Measurements from ENCODE around the gene NDUFV3. TPM values are rescaled to one million over a fixed set of nuclear protein-coding genes. Genes with fewer than 3 reads are reported as not detected.
A peak's percentile ranks its signal among the peaks of the same experiment; 100 is the strongest.

The NDUFV3 gene
- total and polyA plus RNA-seq, 3 experiments from 2014 or later: 20.3 to 36.8 (median 36.6) TPM

GRCh38 chr21:42854246-42855010 is 38.7 kb upstream of the NDUFV3 start:
- Mint-ChIP-seq H3K27ac (no peak overlapping the region), H3K4me3 (no peak overlapping the region), H3K4me1 (peaks cover 0 to 5% (median 0%) of the 10 kb centered on the region in 3 donors), H3K36me3 (peaks cover 6 to 93% (median 19%) of the 10 kb centered on the region in 3 donors), H3K27me3 (no peaks in the 10 kb centered on the region), H3K9me3 (no peaks in the 10 kb centered on the region)
- no peak overlapping the region for H3K27ac ChIP-seq (ENCODE audit: low read depth, low read length)
- DNase-seq: no peak
- H3K4me3 ChIP-seq (ENCODE audit: low read length): no peak overlapping the region
- H3K4me1 ChIP-seq (ENCODE audit: insufficient read depth, low read length): no peaks in the 10 kb centered on the region
- H3K27me3 ChIP-seq (ENCODE audit: insufficient read depth, low read length, poor library complexity, severe bottlenecking): no peaks in the 10 kb centered on the region
- CTCF ChIA-PET: no interaction called here
- POLR2A ChIA-PET: no interaction called here
- H3K36me3 ChIP-seq (ENCODE audit: insufficient read depth, low read length): peaks cover 47% of the 10 kb centered on the region
- no peaks in the 10 kb centered on the region for H3K9me3 ChIP-seq (ENCODE audit: low read length)

DNA sequence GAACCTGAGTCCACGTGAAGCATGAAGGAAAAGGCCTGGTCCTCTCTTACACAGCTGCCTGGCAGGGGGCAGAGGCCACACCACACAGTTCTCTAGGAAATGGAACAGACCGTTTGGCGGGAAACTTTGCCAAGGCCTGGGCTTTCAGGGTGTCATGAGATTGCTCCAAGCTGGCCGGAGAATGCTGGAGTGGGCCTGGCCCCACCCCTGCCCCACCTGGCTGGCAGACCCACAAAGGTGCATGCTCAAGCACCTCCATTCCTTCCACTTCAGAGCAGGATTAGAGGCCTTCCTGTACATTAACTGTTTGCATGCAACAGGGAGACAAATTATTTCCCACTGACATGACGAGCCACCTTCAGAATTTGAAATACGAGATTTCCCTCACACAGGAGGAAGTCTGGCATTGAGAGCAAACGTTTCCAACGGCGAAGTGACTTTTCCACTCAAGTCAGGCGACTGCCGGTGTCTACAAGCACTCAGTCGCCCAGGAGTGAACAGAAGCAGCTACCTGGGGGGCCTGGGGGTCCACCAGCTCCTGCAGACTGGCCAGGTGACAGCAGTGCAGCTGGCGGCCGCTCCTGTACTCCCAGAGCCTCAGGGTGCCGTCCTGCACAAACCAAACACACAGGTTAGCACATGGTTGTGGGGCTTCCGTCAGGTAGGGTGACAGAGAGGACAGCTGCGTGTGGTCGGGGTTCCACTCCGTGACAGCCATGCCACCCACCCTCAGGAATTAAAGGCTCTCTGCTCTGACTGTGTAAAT is 37.8 kb upstream of the NDUFV3 start:
- Histone ChIP-seq H3K27ac (ENCODE audit: low read depth, low read length) (no peak overlapping the region), H3K4me3 (ENCODE audit: low read length) (no peak overlapping the region), H3K36me3 (ENCODE audit: insufficient read depth, low read length) (peaks cover 45% of the 10 kb centered on the region), H3K9me3 (ENCODE audit: low read length) (no peaks in the 10 kb centered on the region), H3K4me1 (ENCODE audit: insufficient read depth, low read length) (no peaks in the 10 kb centered on the region), H3K27me3 (ENCODE audit: insufficient read depth, low read length, poor library complexity, severe bottlenecking) (no peaks in the 10 kb centered on the region)
- CTCF ChIA-PET: no interaction called here
- H3K4me1 Mint-ChIP-seq: peaks cover 0 to 5% (median 0%) of the 10 kb centered on the region in 3 donors
- POLR2A ChIA-PET: no interaction called here
- H3K27me3 Mint-ChIP-seq: no peaks in the 10 kb centered on the region
- DNase-seq: no peak
- H3K9me3 Mint-ChIP-seq: no peaks in the 10 kb centered on the region
- no peak overlapping the region for H3K4me3 Mint-ChIP-seq
- H3K36me3 Mint-ChIP-seq: peaks cover 5 to 90% (median 19%) of the 10 kb centered on the region in 3 donors
- H3K27ac Mint-ChIP-seq: no peak overlapping the region

GRCh38 chr21:42855937-42856335 is 37.2 kb upstream of the NDUFV3 start:
- peaks cover 5 to 89% (median 21%) of the 10 kb centered on the region in 3 donors for H3K36me3 Mint-ChIP-seq
- Histone ChIP-seq H3K4me3 (ENCODE audit: low read length) (no peak overlapping the region), H3K27ac (ENCODE audit: low read depth, low read length) (no peak overlapping the region), H3K9me3 (ENCODE audit: low read length) (no peaks in the 10 kb centered on the region), H3K4me1 (ENCODE audit: insufficient read depth, low read length) (no peaks in the 10 kb centered on the region), H3K27me3 (ENCODE audit: insufficient read depth, low read length, poor library complexity, severe bottlenecking) (no peaks in the 10 kb centered on the region), H3K36me3 (ENCODE audit: insufficient read depth, low read length) (peaks cover 45% of the 10 kb centered on the region)
- no peaks in the 10 kb centered on the region for H3K27me3 Mint-ChIP-seq
- CTCF ChIA-PET: no interaction called here
- DNase-seq: no peak
- no peak overlapping the region for H3K27ac Mint-ChIP-seq
- peaks cover 0 to 5% (median 0%) of the 10 kb centered on the region in 3 donors for H3K4me1 Mint-ChIP-seq
- H3K9me3 Mint-ChIP-seq: no peaks in the 10 kb centered on the region
- POLR2A ChIA-PET: no interaction called here
- no peak overlapping the region for H3K4me3 Mint-ChIP-seq

GRCh38 chr21:42857216-42857615 is 35.9 kb upstream of the NDUFV3 start:
- H3K4me3 Mint-ChIP-seq: no peak overlapping the region

DNA sequence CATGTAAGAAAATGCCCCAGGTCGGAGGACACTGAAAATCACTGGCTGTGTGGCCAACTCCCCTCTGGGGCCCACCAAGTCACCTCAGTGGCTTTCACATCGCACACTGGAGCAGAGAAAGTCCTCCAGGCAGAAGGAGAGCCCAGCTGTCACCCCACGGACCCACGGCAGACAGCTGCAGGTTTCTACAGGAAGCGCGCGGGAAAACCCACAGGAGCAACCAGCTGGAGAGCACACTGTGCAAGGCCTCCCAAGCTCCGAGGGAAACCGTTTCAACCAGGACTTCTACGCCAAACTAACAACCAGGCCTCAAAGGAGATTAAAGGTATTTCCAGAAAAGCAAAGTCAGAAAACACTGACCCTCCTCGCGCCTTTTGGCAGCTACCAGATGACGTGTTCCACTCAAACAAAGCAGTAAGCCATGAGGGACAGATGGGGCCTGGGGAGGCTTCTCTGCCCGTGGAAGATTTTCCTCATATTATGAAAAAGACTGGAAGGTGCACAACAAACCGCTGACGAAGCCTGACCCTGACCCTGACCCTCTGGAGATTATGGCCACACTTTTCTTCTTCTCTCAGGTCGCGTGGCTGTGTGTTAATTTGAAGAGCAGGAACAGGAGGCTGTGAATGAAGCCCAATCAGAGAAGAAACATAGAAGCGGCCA is 34.8 kb upstream of the NDUFV3 start:
- no peaks in the 10 kb centered on the region for H3K27me3 Mint-ChIP-seq
- ChIA-PET CTCF (no interaction called here), POLR2A (no interaction called here)
- no peaks in the 10 kb centered on the region for H3K9me3 Mint-ChIP-seq
- H3K27ac Mint-ChIP-seq: peak overlapping the region in 4 of 8 donors; percentile 42 to 54 (median 52)
- no peaks in the 10 kb centered on the region for H3K4me1 ChIP-seq (ENCODE audit: insufficient read depth, low read length)
- no peaks in the 10 kb centered on the region for H3K9me3 ChIP-seq (ENCODE audit: low read length)
- H3K4me1 Mint-ChIP-seq: peaks cover 0 to 7% (median 3%) of the 10 kb centered on the region in 3 donors
- H3K4me3 Mint-ChIP-seq: no peak overlapping the region
- H3K27ac ChIP-seq (ENCODE audit: low read depth, low read length): no peak overlapping the region
- peaks cover 51% of the 10 kb centered on the region for H3K36me3 ChIP-seq (ENCODE audit: insufficient read depth, low read length)
- H3K4me3 ChIP-seq (ENCODE audit: low read length): no peak overlapping the region
- no peaks in the 10 kb centered on the region for H3K27me3 ChIP-seq (ENCODE audit: insufficient read depth, low read length, poor library complexity, severe bottlenecking)
- no peak for DNase-seq
- H3K36me3 Mint-ChIP-seq: peaks cover 8 to 84% (median 24%) of the 10 kb centered on the region in 3 donors

More at GRCh38 chr21:42857216-42857615, 35.9 kb upstream of the NDUFV3 start:
- Mint-ChIP-seq H3K36me3 (peaks cover 5 to 81% (median 21%) of the 10 kb centered on the region in 3 donors), H3K27me3 (no peaks in the 10 kb centered on the region), H3K4me1 (peaks cover 0 to 5% (median 0%) of the 10 kb centered on the region in 3 donors), H3K9me3 (no peaks in the 10 kb centered on the region), H3K27ac (no peak overlapping the region)
- DNase-seq: no peak
- ChIA-PET POLR2A (no interaction called here), CTCF (no interaction called here)
- Histone ChIP-seq H3K36me3 (ENCODE audit: insufficient read depth, low read length) (peaks cover 47% of the 10 kb centered on the region), H3K4me3 (ENCODE audit: low read length) (no peak overlapping the region), H3K27ac (ENCODE audit: low read depth, low read length) (no peak overlapping the region), H3K9me3 (ENCODE audit: low read length) (no peaks in the 10 kb centered on the region), H3K27me3 (ENCODE audit: insufficient read depth, low read length, poor library complexity, severe bottlenecking) (no peaks in the 10 kb centered on the region), H3K4me1 (ENCODE audit: insufficient read depth, low read length) (no peaks in the 10 kb centered on the region)

DNA sequence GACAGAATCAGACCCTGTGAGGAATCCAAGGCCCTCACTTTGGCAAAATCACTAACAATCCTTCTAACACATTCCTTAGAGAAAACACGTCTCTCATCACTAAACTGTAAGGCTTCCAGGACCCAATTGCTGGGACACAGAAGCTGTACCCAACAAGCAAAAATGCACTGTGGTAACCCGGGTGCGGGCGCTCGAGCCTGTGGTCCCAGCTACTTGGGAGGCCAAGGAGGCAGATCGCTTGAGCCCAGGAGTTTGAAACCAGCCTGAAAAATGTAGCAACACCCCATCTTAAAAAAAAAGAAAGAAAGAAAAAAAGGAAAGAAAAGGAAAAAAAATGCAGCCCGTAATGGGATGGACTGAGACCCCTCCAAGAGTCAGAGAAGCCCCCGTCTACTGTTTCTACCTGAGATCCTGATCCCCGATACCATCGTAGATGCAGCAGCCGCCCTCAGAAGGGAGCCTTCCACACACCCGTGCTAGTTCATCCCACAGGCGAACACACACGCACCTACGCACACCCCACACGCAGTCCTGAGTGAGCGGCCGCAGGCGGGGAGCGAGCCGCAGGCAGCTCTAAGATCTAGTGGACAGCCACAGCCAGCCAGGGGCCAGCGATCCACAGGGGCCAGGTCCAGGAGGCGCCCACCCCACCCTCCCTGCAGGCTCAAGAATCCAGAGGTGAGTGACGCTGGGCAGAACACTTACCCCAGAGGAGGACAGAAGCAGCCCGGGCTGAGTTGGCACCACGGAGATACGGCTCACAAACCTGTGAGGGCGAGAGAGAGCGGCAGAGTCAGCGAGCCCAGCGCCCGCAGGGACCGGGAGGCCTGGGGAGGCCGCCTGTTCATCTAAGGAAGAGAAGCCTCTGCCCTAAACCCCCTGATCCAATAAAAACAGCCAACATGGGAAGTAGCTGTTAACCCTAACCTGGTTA is 33.9 kb upstream of the NDUFV3 start:
- H3K36me3 Mint-ChIP-seq: peaks cover 9 to 82% (median 25%) of the 10 kb centered on the region in 3 donors
- peaks cover 0 to 7% (median 3%) of the 10 kb centered on the region in 3 donors for H3K4me1 Mint-ChIP-seq
- peak overlapping the region in 1 of 8 donors; percentile 42 for H3K27ac Mint-ChIP-seq
- H3K9me3 ChIP-seq (ENCODE audit: low read length): no peaks in the 10 kb centered on the region
- H3K4me3 ChIP-seq (ENCODE audit: low read length): no peak overlapping the region
- H3K9me3 Mint-ChIP-seq: no peaks in the 10 kb centered on the region
- no peaks in the 10 kb centered on the region for H3K27me3 Mint-ChIP-seq
- ChIA-PET CTCF (no interaction called here), POLR2A (no interaction called here)
- no peaks in the 10 kb centered on the region for H3K4me1 ChIP-seq (ENCODE audit: insufficient read depth, low read length)
- no peak overlapping the region for H3K4me3 Mint-ChIP-seq
- peaks cover 49% of the 10 kb centered on the region for H3K36me3 ChIP-seq (ENCODE audit: insufficient read depth, low read length)
- H3K27me3 ChIP-seq (ENCODE audit: insufficient read depth, low read length, poor library complexity, severe bottlenecking): no peaks in the 10 kb centered on the region
- no peak for DNase-seq
- no peak overlapping the region for H3K27ac ChIP-seq (ENCODE audit: low read depth, low read length)

GRCh38 chr21:42859891-42860230 is 33.2 kb upstream of the NDUFV3 start:
- ChIA-PET POLR2A (no interaction called here), CTCF (no interaction called here)
- no peaks in the 10 kb centered on the region for H3K4me1 ChIP-seq (ENCODE audit: insufficient read depth, low read length)
- DNase-seq: no peak
- H3K4me3 ChIP-seq (ENCODE audit: low read length): no peak overlapping the region
- no peaks in the 10 kb centered on the region for H3K9me3 ChIP-seq (ENCODE audit: low read length)
- peaks cover 9 to 82% (median 22%) of the 10 kb centered on the region in 3 donors for H3K36me3 Mint-ChIP-seq
- no peak overlapping the region for H3K27ac Mint-ChIP-seq
- H3K27me3 Mint-ChIP-seq: no peaks in the 10 kb centered on the region
- no peak overlapping the region for H3K4me3 Mint-ChIP-seq
- no peaks in the 10 kb centered on the region for H3K9me3 Mint-ChIP-seq
- no peak overlapping the region for H3K27ac ChIP-seq (ENCODE audit: low read depth, low read length)
- H3K27me3 ChIP-seq (ENCODE audit: insufficient read depth, low read length, poor library complexity, severe bottlenecking): no peaks in the 10 kb centered on the region
- H3K4me1 Mint-ChIP-seq: peaks cover 1 to 12% (median 8%) of the 10 kb centered on the region in 3 donors
- H3K36me3 ChIP-seq (ENCODE audit: insufficient read depth, low read length): peaks cover 43% of the 10 kb centered on the region
